Body of pancreas (tissue), 4 donors: ENCODE measurements around the gene DRAM1. TPM values are rescaled to one million over a fixed set of nuclear protein-coding genes. Genes with fewer than 3 reads are reported as not detected.
"Not testable (repeated sequence)": the region's sequence is repeated elsewhere in the genome, so short reads cannot be mapped to it uniquely, and the experiment has no call there.

ENCODE experiments used
- ATAC-seq: fragments of 150-250 bp; one replicate; pipeline ENCODE4 v1.9.1; 2016
- DNase-seq, 4 donors: peaks; one replicate each; pipeline ENCODE4 v3.0.0-alpha.2; 2019
- H3K27ac ChIP-seq, 4 donors: fragments of 200-600 bp; sonication (generic); 1 replicate in 3 of 4; 2 replicates in 1 of 4; pipeline versions ENCODE4 v1.5.1 to v1.6.1; 2016 to 2019; ENCODE audit warnings: mild to moderate bottlenecking in 1 of 4, mixed read lengths in 1 of 4, moderate library complexity in 1 of 4
- H3K27me3 ChIP-seq, 2 donors: fragments of 200-600 bp; sonication (generic); one replicate each; pipeline ENCODE4 v1.6.0; 2016; ENCODE audit warnings: mild to moderate bottlenecking in 1 of 2
- H3K36me3 ChIP-seq, 2 donors: fragments of 200-600 bp; sonication (generic); replicated peaks in 1 of 2; 2 replicates each; pipeline ENCODE4 v1.5.1; 2016; ENCODE audit warnings: low read depth in 2 of 2; ENCODE audit not compliant: insufficient read depth in 1 of 2
- H3K4me1 ChIP-seq: fragments of 200-600 bp; sonication (generic); one replicate; pipeline ENCODE4 v1.6.0; 2016
- H3K4me3 ChIP-seq, 2 donors: fragments of 200-600 bp; sonication (generic); 1 replicate in 1 of 2; 2 replicates in 1 of 2; pipeline ENCODE4 v1.5.1; 2016 to 2019
- H3K9me3 ChIP-seq, 3 donors: fragments of 200-600 bp; sonication (generic); 1 replicate in 2 of 3; 2 replicates in 1 of 3; pipeline ENCODE4 v1.5.1; 2016
- CTCF ChIP-seq, 7 experiments: fragments of 450-650 bp in 4 of 7; fragments of 200-600 bp in 3 of 7; sonication (generic) in 3 of 7; IDR thresholded peaks; one replicate each; pipeline ENCODE4 v1.5.1; 2016 to 2019; ENCODE audit warnings: antibody characterized with exemption in 7 of 7
- POLR2A ChIP-seq, 3 donors: fragments of 450-650 bp; IDR thresholded peaks; one replicate each; pipeline ENCODE4 v1.6.1; 2016; ENCODE audit warnings: antibody characterized with exemption in 3 of 3, mild to moderate bottlenecking in 2 of 3
- WGBS, 2 donors: methylation state at CpG; one replicate each; pipeline ENCODE4 v1.1.5; 2017; 5-methylcytosine and 5-hydroxymethylcytosine counted together
- intact Hi-C: fragments of 100-400 bp; cut with DNase I; formaldehyde crosslinking; loops from one replicate; pipeline ENCODE4 v1.15.1; 2023
- total RNA-seq, 2 donors: library from RNA; depleted of rRNA; stranded (reverse); fragments of >200 nt; gene quantifications; one replicate each; pipeline ENCODE4 v1.1.0, GENCODE V29; 2016

DRAM1 gene
- total RNA-seq, 2 donors from 2014 or later: 2.6 to 14.5 TPM

- Histone ChIP-seq H3K9me3 (no peaks in the 10 kb centered on the region), H3K4me1 (peaks cover 19% of the 10 kb centered on the region), H3K36me3 (no peaks in the 10 kb centered on the region), H3K27ac (no peak overlapping the region), H3K27me3 (no peaks in the 10 kb centered on the region), H3K4me3 (no peak overlapping the region)
- intact Hi-C loops: no loop called here
- 60 to 67% methylated on average over 1 to 2 of the region's 2 CpGs for WGBS, 2 donors
- ATAC-seq (no peak), DNase-seq (peak in 2 of 4 donors; percentile 44 to 53)
- TF ChIP-seq POLR2A (IDR thresholded peaks at IDR 0.05) (no peak), CTCF (IDR thresholded peaks at IDR 0.05) (no peak)
Observed at GRCh38 chr12:101906226-101906625, 28.8 kb downstream of the DRAM1 start.

GRCh38 chr12:101908395-101908794 lies 31.0 kb downstream of the DRAM1 start:
- ATAC-seq: peak; percentile 66

GRCh38 chr12:101909646-101910045 lies 32.3 kb downstream of the DRAM1 start:
- 20 to 32% methylated on average over 7 of the region's 7 CpGs for WGBS, 2 donors
- TF ChIP-seq CTCF (IDR thresholded peaks at IDR 0.05) (no peak), POLR2A (IDR thresholded peaks at IDR 0.05) (no peak)
- Histone ChIP-seq H3K27ac (peak overlapping the region; percentile 61 to 82 (median 78)), H3K4me1 (peaks cover 13% of the 10 kb centered on the region), H3K27me3 (no peaks in the 10 kb centered on the region), H3K36me3 (no peaks in the 10 kb centered on the region), H3K4me3 (no peak overlapping the region), H3K9me3 (no peaks in the 10 kb centered on the region)
- no peak for ATAC-seq
- intact Hi-C loops: no loop called here
- no peak for DNase-seq

More at GRCh38 chr12:101908395-101908794, 31.0 kb downstream of the DRAM1 start:
- no peaks in the 10 kb centered on the region for H3K9me3 ChIP-seq
- H3K4me3 ChIP-seq: no peak overlapping the region
- H3K27me3 ChIP-seq: no peaks in the 10 kb centered on the region
- no peak for TF ChIP-seq CTCF (IDR thresholded peaks at IDR 0.05)
- TF ChIP-seq POLR2A (IDR thresholded peaks at IDR 0.05): no peak
- H3K36me3 ChIP-seq: no peaks in the 10 kb centered on the region
- DNase-seq: peak in 3 of 4 donors; percentile 37 to 58 (median 43)
- H3K4me1 ChIP-seq: peaks cover 13% of the 10 kb centered on the region
- 82 to 84% methylated on average over 3 of the region's 3 CpGs for WGBS, 2 donors
- intact Hi-C loops: no loop called here
- peak overlapping the region; percentile 61 to 79 (median 70) for H3K27ac ChIP-seq

GRCh38 chr12:101915841-101916240 lies 38.5 kb downstream of the DRAM1 start:
- Histone ChIP-seq H3K27me3 (no peaks in the 10 kb centered on the region), H3K36me3 (no peaks in the 10 kb centered on the region), H3K4me1 (peaks cover 6% of the 10 kb centered on the region), H3K4me3 (no peak overlapping the region), H3K27ac (no peak overlapping the region), H3K9me3 (no peaks in the 10 kb centered on the region)
- no peak for ATAC-seq
- DNase-seq: no peak
- TF ChIP-seq POLR2A (IDR thresholded peaks at IDR 0.05) (no peak), CTCF (IDR thresholded peaks at IDR 0.05) (no peak)
- 74 to 89% methylated on average over 5 of the region's 5 CpGs for WGBS, 2 donors
- intact Hi-C loops: no loop called here

- H3K9me3 ChIP-seq, H3K27me3 ChIP-seq, H3K4me1 ChIP-seq, DNase-seq, ATAC-seq, H3K4me3 ChIP-seq, H3K27ac ChIP-seq, H3K36me3 ChIP-seq, intact Hi-C loops: not testable (repeated sequence)
- WGBS, 2 donors: 89 to 91% methylated on average over 4 of the region's 4 CpGs
Observed at GRCh38 chr12:101918805-101919204, 41.4 kb downstream of the DRAM1 start.
